Hepatocyte (in vitro differentiated cells): ENCODE results near the gene CADPS2.

ENCODE experiments used
- EZH2 ChIP-seq: fragments of 200-600 bp; sonication (generic); IDR thresholded peaks from 2 replicates; pipeline ENCODE4 v1.6.1; 2016; ENCODE audit warnings: antibody characterized with exemption, mild to moderate bottlenecking, borderline replicate concordance
- TF ChIP-seq, protein P1 (sequence below): fragments of 200-600 bp; sonication (generic); IDR thresholded peaks from 2 replicates; pipeline ENCODE4 v1.5.1; 2016; ENCODE audit warnings: antibody characterized with exemption, mild to moderate bottlenecking; ENCODE audit not compliant: poor library complexity

DNA sequence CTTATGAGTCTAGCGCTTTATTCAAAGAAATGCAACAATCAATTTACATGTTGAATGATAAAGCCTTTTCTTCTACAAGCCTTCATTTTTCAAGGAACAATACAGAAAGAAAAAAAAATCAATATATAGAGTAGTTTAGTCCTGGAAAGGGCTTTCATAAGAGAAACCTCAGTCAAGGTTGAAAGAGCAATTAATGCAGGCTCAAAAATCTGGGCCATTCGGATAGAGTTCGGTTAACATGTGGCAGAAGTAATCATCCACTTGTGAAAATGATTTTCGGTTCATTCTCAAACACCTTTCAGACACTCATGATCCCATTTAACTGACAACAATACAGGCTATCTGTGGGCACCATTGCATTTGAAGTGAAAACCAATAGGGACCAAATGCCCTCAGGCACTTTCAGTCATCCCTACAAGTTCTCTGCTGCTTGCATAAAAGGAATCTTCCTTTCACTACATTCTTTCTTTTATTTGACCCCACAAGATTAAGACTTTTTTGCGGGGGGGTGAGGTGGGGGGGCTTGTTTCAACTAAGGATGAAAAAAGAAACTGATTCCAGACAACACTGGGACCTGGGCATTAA lies 365.2 kb downstream of the CADPS2 start:
- TF ChIP-seq, protein P1, sequence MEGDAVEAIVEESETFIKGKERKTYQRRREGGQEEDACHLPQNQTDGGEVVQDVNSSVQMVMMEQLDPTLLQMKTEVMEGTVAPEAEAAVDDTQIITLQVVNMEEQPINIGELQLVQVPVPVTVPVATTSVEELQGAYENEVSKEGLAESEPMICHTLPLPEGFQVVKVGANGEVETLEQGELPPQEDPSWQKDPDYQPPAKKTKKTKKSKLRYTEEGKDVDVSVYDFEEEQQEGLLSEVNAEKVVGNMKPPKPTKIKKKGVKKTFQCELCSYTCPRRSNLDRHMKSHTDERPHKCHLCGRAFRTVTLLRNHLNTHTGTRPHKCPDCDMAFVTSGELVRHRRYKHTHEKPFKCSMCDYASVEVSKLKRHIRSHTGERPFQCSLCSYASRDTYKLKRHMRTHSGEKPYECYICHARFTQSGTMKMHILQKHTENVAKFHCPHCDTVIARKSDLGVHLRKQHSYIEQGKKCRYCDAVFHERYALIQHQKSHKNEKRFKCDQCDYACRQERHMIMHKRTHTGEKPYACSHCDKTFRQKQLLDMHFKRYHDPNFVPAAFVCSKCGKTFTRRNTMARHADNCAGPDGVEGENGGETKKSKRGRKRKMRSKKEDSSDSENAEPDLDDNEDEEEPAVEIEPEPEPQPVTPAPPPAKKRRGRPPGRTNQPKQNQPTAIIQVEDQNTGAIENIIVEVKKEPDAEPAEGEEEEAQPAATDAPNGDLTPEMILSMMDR, result no peak
- no peak for TF ChIP-seq EZH2
